ENCODE measurements around the gene LGALS4. TPM values are rescaled to one million over a fixed set of nuclear protein-coding genes. Genes with fewer than 3 reads are reported as not detected.
A peak's percentile ranks its signal among the peaks of the same experiment; 100 is the strongest.

Gene LGALS4
- polyA plus RNA-seq, 1 experiment = 0.07 TPM

GRCh38 chr19:38836983-38837626, 24.4 kb upstream of the LGALS4 start:
- no peak for DNase-seq (ENCODE audit: low read depth, low spot score)
- H3K27ac ChIP-seq (ENCODE audit: low read depth, low read length) = peak overlapping the region; percentile 24
- H3K27me3 ChIP-seq (ENCODE audit: control insufficient read depth, insufficient read depth, low read length) = no peaks in the 10 kb centered on the region
- POLR2A ChIA-PET = interaction anchor here (0.6 to 1.5 kb wide), 4 partner anchors 9 to 1490 kb away, joined by 3 to 5 read pairs (median 4); partner anchors contain the start of gene NFKBIB
- CTCF ChIA-PET = no interaction called here
- no peaks in the 10 kb centered on the region for H3K9me3 ChIP-seq (ENCODE audit: control insufficient read depth, insufficient read depth, low read length)
- no peak overlapping the region for H3K4me3 ChIP-seq (ENCODE audit: low read depth, low read length)
- no peak for TF ChIP-seq CTCF (IDR thresholded peaks at IDR 0.05; ENCODE audit: low read depth, low read length)

- H3K9me3 ChIP-seq (ENCODE audit: control insufficient read depth, insufficient read depth, low read length) = no peaks in the 10 kb centered on the region
- H3K4me3 ChIP-seq (ENCODE audit: low read depth, low read length) = no peak overlapping the region
- no peak for TF ChIP-seq CTCF (IDR thresholded peaks at IDR 0.05; ENCODE audit: low read depth, low read length)
- peak overlapping the region; percentile 24 for H3K27ac ChIP-seq (ENCODE audit: low read depth, low read length)
- ChIA-PET POLR2A (interaction anchor here (2.6 kb wide), 1 partner anchor 13 kb away, joined by 11 read pairs; the partner anchor contains the start of gene HNRNPL), CTCF (no interaction called here)
- H3K27me3 ChIP-seq (ENCODE audit: control insufficient read depth, insufficient read depth, low read length) = no peaks in the 10 kb centered on the region
- no peak for DNase-seq (ENCODE audit: low read depth, low spot score)
These were observed 23.6 kb upstream of the LGALS4 start for GRCh38 chr19:38836159-38836982.

GRCh38 chr19:38834590-38834989, 21.8 kb upstream of the LGALS4 start:
- no peak for DNase-seq (ENCODE audit: low read depth, low spot score)
- CTCF ChIA-PET = no interaction called here
- H3K27ac ChIP-seq (ENCODE audit: low read depth, low read length) = no peak overlapping the region
- H3K9me3 ChIP-seq (ENCODE audit: control insufficient read depth, insufficient read depth, low read length) = no peaks in the 10 kb centered on the region
- POLR2A ChIA-PET = interaction anchor here (2.6 kb wide), 1 partner anchor 15 kb away, joined by 11 read pairs; the partner anchor contains the start of gene HNRNPL
- no peaks in the 10 kb centered on the region for H3K27me3 ChIP-seq (ENCODE audit: control insufficient read depth, insufficient read depth, low read length)
- no peak for TF ChIP-seq CTCF (IDR thresholded peaks at IDR 0.05; ENCODE audit: low read depth, low read length)
- no peak overlapping the region for H3K4me3 ChIP-seq (ENCODE audit: low read depth, low read length)

- H3K27me3 ChIP-seq (ENCODE audit: control insufficient read depth, insufficient read depth, low read length) = no peaks in the 10 kb centered on the region
- no peak overlapping the region for H3K4me3 ChIP-seq (ENCODE audit: low read depth, low read length)
- H3K9me3 ChIP-seq (ENCODE audit: control insufficient read depth, insufficient read depth, low read length) = no peaks in the 10 kb centered on the region
- ChIA-PET POLR2A (interaction anchor here (2.6 kb wide), 1 partner anchor 15 kb away, joined by 11 read pairs; the partner anchor contains the start of gene HNRNPL), CTCF (no interaction called here)
- TF ChIP-seq CTCF (IDR thresholded peaks at IDR 0.05; ENCODE audit: low read depth, low read length) = no peak
- DNase-seq (ENCODE audit: low read depth, low spot score) = no peak
- H3K27ac ChIP-seq (ENCODE audit: low read depth, low read length) = no peak overlapping the region
These were observed 21.4 kb upstream of the LGALS4 start for GRCh38 chr19:38834104-38834490.

GRCh38 chr19:38833092-38833425, 20.3 kb upstream of the LGALS4 start:
- TF ChIP-seq CTCF (IDR thresholded peaks at IDR 0.05; ENCODE audit: low read depth, low read length) = no peak
- no peak overlapping the region for H3K27ac ChIP-seq (ENCODE audit: low read depth, low read length)
- no peak for DNase-seq (ENCODE audit: low read depth, low spot score)
- H3K9me3 ChIP-seq (ENCODE audit: control insufficient read depth, insufficient read depth, low read length) = no peaks in the 10 kb centered on the region
- POLR2A ChIA-PET = no interaction called here
- H3K27me3 ChIP-seq (ENCODE audit: control insufficient read depth, insufficient read depth, low read length) = no peaks in the 10 kb centered on the region
- CTCF ChIA-PET = interaction anchor here (0.6 to 1.3 kb wide), 2 partner anchors 97 to 448 kb away, joined by 3 read pairs; partner anchors contain the start of genes MRPS12 and SARS2
- H3K4me3 ChIP-seq (ENCODE audit: low read depth, low read length) = no peak overlapping the region
